CD1c-positive myeloid dendritic cell (primary cell): Measurements from ENCODE around the gene DOCK4.
"Not testable (repeated sequence)": the region's sequence is repeated elsewhere in the genome, so short reads cannot be mapped to it uniquely, and the experiment has no call there.

ENCODE experiments used
- DNase-seq: peaks from one replicate; pipeline ENCODE4 v3.0.0-alpha.2; 2016; ENCODE audit errors: extremely low spot score

The DOCK4 gene

GRCh38 chr7:111954056-111954455 lies 252.1 kb downstream of the DOCK4 start:
- no peak for DNase-seq

- no peak for DNase-seq
These were observed 252.6 kb downstream of the DOCK4 start for GRCh38 chr7:111953611-111954010.

GRCh38 chr7:111952783-111953182 lies 253.4 kb downstream of the DOCK4 start:
- no peak for DNase-seq

GRCh38 chr7:111951052-111951451 lies 255.1 kb downstream of the DOCK4 start:
- no peak for DNase-seq

- DNase-seq = no peak
These were observed 263.6 kb downstream of the DOCK4 start for GRCh38 chr7:111942450-111943081.

- no peak for DNase-seq
These were observed 269.0 kb downstream of the DOCK4 start for GRCh38 chr7:111937163-111937562.

GRCh38 chr7:111933609-111934008 lies 272.6 kb downstream of the DOCK4 start:
- DNase-seq = no peak

GRCh38 chr7:111931958-111932357 lies 274.2 kb downstream of the DOCK4 start:
- DNase-seq = no peak

GRCh38 chr7:111931016-111931517 lies 275.1 kb downstream of the DOCK4 start:
- no peak for DNase-seq

- no peak for DNase-seq
These were observed 276.9 kb downstream of the DOCK4 start for GRCh38 chr7:111929264-111929663.

- no peak for DNase-seq
These were observed 278.7 kb downstream of the DOCK4 start for GRCh38 chr7:111927353-111928019.

GRCh38 chr7:111920329-111920728 lies 285.9 kb downstream of the DOCK4 start:
- DNase-seq = no peak

GRCh38 chr7:111919631-111920179 lies 286.5 kb downstream of the DOCK4 start:
- no peak for DNase-seq

GRCh38 chr7:111919164-111919563 lies 287.0 kb downstream of the DOCK4 start:
- no peak for DNase-seq

- no peak for DNase-seq
These were observed 287.7 kb downstream of the DOCK4 start for GRCh38 chr7:111918461-111918860.

- DNase-seq = not testable (repeated sequence)
These were observed 288.8 kb downstream of the DOCK4 start for GRCh38 chr7:111917404-111917803.

GRCh38 chr7:111914291-111914690 lies 291.9 kb downstream of the DOCK4 start:
- DNase-seq = no peak

- DNase-seq = no peak
These were observed 294.8 kb downstream of the DOCK4 start for GRCh38 chr7:111911166-111911961.

- no peak for DNase-seq
These were observed 295.5 kb downstream of the DOCK4 start for GRCh38 chr7:111910656-111911055.

GRCh38 chr7:111908673-111909072 lies 297.5 kb downstream of the DOCK4 start:
- not testable (repeated sequence) for DNase-seq

- DNase-seq = no peak
These were observed 302.4 kb downstream of the DOCK4 start for GRCh38 chr7:111903797-111904196.

- no peak for DNase-seq
These were observed 303.2 kb downstream of the DOCK4 start for GRCh38 chr7:111903016-111903415.
